Raji (cell line): ENCODE measurements around the gene YBX1.

Experiments
- POLR2A ChIP-seq: IDR thresholded peaks from 2 replicates; pipeline ENCODE4 v1.6.1; 2011; ENCODE audit warnings: low read depth, low read length, control low read depth; ENCODE audit not compliant: insufficient read depth

Gene YBX1

GRCh38 chr1:42681741-42682483 is at the start of gene YBX1:
Gene YBX1 (plus strand): TSS chr1:42682418. CDS start chr1:42682566, 148 bp downstream.
- TF ChIP-seq POLR2A, result peak; percentile 69

GRCh38 chr1:42639116-42639515 is 43.1 kb upstream of the YBX1 start:
- TF ChIP-seq POLR2A, result no peak

- TF ChIP-seq POLR2A, result no peak
These were observed 36.2 kb upstream of the YBX1 start for GRCh38 chr1:42646056-42646455.

GRCh38 chr1:42657201-42657600 is 25.0 kb upstream of the YBX1 start:
- no peak for TF ChIP-seq POLR2A

GRCh38 chr1:42657981-42658876 is 24.0 kb upstream of the YBX1 start, which contains the start of gene PPIH:
Gene PPIH (plus strand): TSS chr1:42658423. CDS start chr1:42658447, 24 bp downstream.
- TF ChIP-seq POLR2A, result peak; percentile 100

GRCh38 chr1:42658877-42659337 is 23.3 kb upstream of the YBX1 start:
- no peak for TF ChIP-seq POLR2A

GRCh38 chr1:42660907-42661500 is 21.2 kb upstream of the YBX1 start:
- TF ChIP-seq POLR2A, result no peak

- no peak for TF ChIP-seq POLR2A
These were observed 12.3 kb upstream of the YBX1 start for GRCh38 chr1:42669936-42670335.

- no peak for TF ChIP-seq POLR2A
These were observed 11.8 kb upstream of the YBX1 start for GRCh38 chr1:42670425-42670824.

- TF ChIP-seq POLR2A, result no peak
These were observed 8.0 kb upstream of the YBX1 start for GRCh38 chr1:42674214-42674613.

- TF ChIP-seq POLR2A, result no peak
These were observed 7.5 kb upstream of the YBX1 start for GRCh38 chr1:42674682-42675081.

- TF ChIP-seq POLR2A, result no peak
These were observed 6.8 kb upstream of the YBX1 start for GRCh38 chr1:42675467-42675866.

GRCh38 chr1:42676534-42677087 is 5.6 kb upstream of the YBX1 start:
- TF ChIP-seq POLR2A, result no peak

- no peak for TF ChIP-seq POLR2A
These were observed 2.7 kb upstream of the YBX1 start for GRCh38 chr1:42679364-42679983.

- no peak for TF ChIP-seq POLR2A
These were observed 2.2 kb upstream of the YBX1 start for GRCh38 chr1:42680055-42680454.
